GM23338 (cell line): ENCODE measurements around the gene CTDSP1. TPM values are rescaled to one million over a fixed set of nuclear protein-coding genes. Genes with fewer than 3 reads are reported as not detected.
A peak's percentile ranks its signal among the peaks of the same experiment; 100 is the strongest.

Experiments used
- ATAC-seq: fragments of 200-7000 bp; cut with Tn5 transposase; 3 replicates; pipeline ENCODE4 v1.9.1; 2020
- DNase-seq: peaks from one replicate; pipeline ENCODE4 v3.0.0-alpha.2; 2015; ENCODE audit warnings: low spot score
- H2AFZ ChIP-seq: fragments of 200-600 bp; sonication (generic); 2 replicates; pipeline ENCODE4 v1.8.0; 2016; ENCODE audit warnings: antibody characterized with exemption, mild to moderate bottlenecking, moderate library complexity
- H3F3A ChIP-seq: fragments of 200-600 bp; sonication (generic); replicated peaks from 2 replicates; pipeline ENCODE4 v1.8.0; 2017; ENCODE audit warnings: antibody characterized with exemption, mixed run types, low read depth
- H3K27ac ChIP-seq: fragments of 200-600 bp; sonication (generic); 2 replicates; pipeline ENCODE4 v1.6.1; 2016; ENCODE audit warnings: low read depth
- H3K27me3 ChIP-seq: fragments of 200-600 bp; sonication (generic); 2 replicates; pipeline ENCODE4 v1.8.0; 2016; ENCODE audit warnings: mild to moderate bottlenecking, mixed run types, moderate library complexity; ENCODE audit not compliant: insufficient read depth
- H3K36me3 ChIP-seq: fragments of 200-600 bp; sonication (generic); 2 replicates; pipeline ENCODE4 v1.8.0; 2016; ENCODE audit warnings: mild to moderate bottlenecking; ENCODE audit not compliant: insufficient read depth
- H3K4me1 ChIP-seq: fragments of 200-600 bp; sonication (generic); 2 replicates; pipeline ENCODE4 v1.8.0; 2016; ENCODE audit warnings: mild to moderate bottlenecking, moderate library complexity; ENCODE audit not compliant: insufficient read depth
- H3K4me2 ChIP-seq: fragments of 200-600 bp; sonication (generic); 2 replicates; pipeline ENCODE4 v1.7.1; 2017; ENCODE audit warnings: mixed run types
- H3K4me3 ChIP-seq: fragments of 200-600 bp; sonication (generic); 2 replicates; pipeline ENCODE4 v1.6.1; 2016; ENCODE audit warnings: mixed run types
- H3K79me2 ChIP-seq: fragments of 200-600 bp; sonication (generic); replicated peaks from 2 replicates; pipeline ENCODE4 v1.8.0; 2017; ENCODE audit warnings: mild to moderate bottlenecking; ENCODE audit not compliant: insufficient read depth
- H3K9me2 ChIP-seq: fragments of 200-600 bp; sonication (generic); 2 replicates; pipeline ENCODE4 v1.8.0; 2017; ENCODE audit not compliant: insufficient read depth
- H4K20me1 ChIP-seq: fragments of 200-600 bp; sonication (generic); replicated peaks from 2 replicates; pipeline ENCODE4 v1.8.0; 2017; ENCODE audit warnings: mild to moderate bottlenecking; ENCODE audit not compliant: insufficient read depth
- H3K27ac Mint-ChIP-seq: 2 replicates; pipeline ENCODE4 v1.8.0; 2020; ENCODE audit warnings: inconsistent platforms, mild to moderate bottlenecking, moderate library complexity, mixed read lengths
- H3K27me3 Mint-ChIP-seq: 3 replicates; pipeline ENCODE4 v1.8.0; 2022; ENCODE audit warnings: low read depth, mild to moderate bottlenecking, moderate library complexity, mixed read lengths, inconsistent platforms; ENCODE audit not compliant: insufficient read depth, poor library complexity
- H3K36me3 Mint-ChIP-seq: 3 replicates; pipeline ENCODE4 v1.8.0; 2021; ENCODE audit warnings: low read depth, mild to moderate bottlenecking, inconsistent platforms, moderate library complexity, mixed read lengths
- H3K4me1 Mint-ChIP-seq: 3 replicates; pipeline ENCODE4 v1.8.0; 2020; ENCODE audit warnings: mild to moderate bottlenecking, inconsistent platforms, mixed read lengths
- H3K4me3 Mint-ChIP-seq: 3 replicates; pipeline ENCODE4 v1.8.0; 2021; ENCODE audit warnings: moderate library complexity, mild to moderate bottlenecking, inconsistent platforms, mixed read lengths
- H3K9me3 Mint-ChIP-seq: 3 replicates; pipeline ENCODE4 v1.8.0; 2020; ENCODE audit warnings: moderate library complexity, mild to moderate bottlenecking, inconsistent platforms, mixed read lengths
- ETS1 ChIP-seq: IDR thresholded peaks from 2 replicates; pipeline ENCODE4 v1.6.1; 2016; ENCODE audit warnings: antibody characterized with exemption
- EZH2 ChIP-seq: fragments of 200-600 bp; sonication (generic); IDR thresholded peaks from one replicate; pipeline ENCODE4 v1.8.0; 2017; ENCODE audit warnings: antibody characterized with exemption, mild to moderate bottlenecking, low read depth; ENCODE audit not compliant: unreplicated experiment
- EZH2phosphoT487 ChIP-seq: fragments of 200-600 bp; sonication (generic); IDR thresholded peaks from one replicate; pipeline ENCODE4 v1.8.1; 2018; ENCODE audit warnings: antibody characterized with exemption; ENCODE audit not compliant: unreplicated experiment
- JUNB ChIP-seq: IDR thresholded peaks from one replicate; pipeline ENCODE4 v1.6.1; 2016; ENCODE audit warnings: antibody characterized with exemption; ENCODE audit not compliant: unreplicated experiment
- REST ChIP-seq: IDR thresholded peaks from one replicate; pipeline ENCODE4 v1.6.1; 2018; ENCODE audit warnings: antibody characterized with exemption; ENCODE audit not compliant: unreplicated experiment
- polyA plus RNA-seq: library from polyadenylated mRNA; unstranded; fragments of >200 nt; fragmentation: Nextera tagmentation; extraction: Ambion mirVana; gene quantifications from 2 replicates; pipeline ENCODE4 v1.2.1, GENCODE V29; 2016
- total RNA-seq: library from RNA; depleted of rRNA; stranded (reverse); fragments of >200 nt; shearing (Covaris generic); gene quantifications from 2 replicates; pipeline ENCODE4 v1.2.3, GENCODE V29; 2014
- TF ChIP-seq, protein P1 (sequence below), 2 experiments: fragments of 200-600 bp in 1 of 2; sonication (generic) in 1 of 2; conservative IDR thresholded peaks; 2 replicates each; pipeline versions ENCODE4 v1.5.1 to v1.6.1; 2016 to 2017; ENCODE audit warnings: antibody characterized with exemption in 2 of 2, low read depth in 2 of 2, mild to moderate bottlenecking in 2 of 2, moderate library complexity in 1 of 2

Gene CTDSP1
- total and polyA plus RNA-seq, 2 experiments from 2014 or later: 6.7 to 21.8 TPM

GRCh38 chr2:218397463-218397819 lies 2.2 kb upstream of the CTDSP1 start:
- Histone ChIP-seq H4K20me1 (no peaks in the 10 kb centered on the region), H3K4me2 (peak overlapping the region; percentile 75), H3F3A (peaks cover 3% of the 10 kb centered on the region; the same call in 1 of the 2 replicates), H3K36me3 (no peaks in the 10 kb centered on the region), H3K4me3 (peak overlapping the region; percentile 82), H3K4me1 (peaks cover 19% of the 10 kb centered on the region; the same call in 1 of the 2 replicates), H3K27ac (no peak overlapping the region), H3K27me3 (peaks cover 38% of the 10 kb centered on the region), H3K9me2 (no peaks in the 10 kb centered on the region), H3K79me2 (no peaks in the 10 kb centered on the region), H2AFZ (peak overlapping the region; percentile 99)
- Mint-ChIP-seq H3K36me3 (no peaks in the 10 kb centered on the region), H3K9me3 (no peaks in the 10 kb centered on the region), H3K27ac (no peak overlapping the region), H3K4me1 (peaks cover 27% of the 10 kb centered on the region; the same call in 2 of the 3 replicates), H3K4me3 (peak overlapping the region; percentile 88), H3K27me3 (peaks cover 50% of the 10 kb centered on the region)
- DNase-seq: no peak
- ATAC-seq: no peak
- peak; percentile 17 for TF ChIP-seq JUNB
- TF ChIP-seq, protein P1, sequence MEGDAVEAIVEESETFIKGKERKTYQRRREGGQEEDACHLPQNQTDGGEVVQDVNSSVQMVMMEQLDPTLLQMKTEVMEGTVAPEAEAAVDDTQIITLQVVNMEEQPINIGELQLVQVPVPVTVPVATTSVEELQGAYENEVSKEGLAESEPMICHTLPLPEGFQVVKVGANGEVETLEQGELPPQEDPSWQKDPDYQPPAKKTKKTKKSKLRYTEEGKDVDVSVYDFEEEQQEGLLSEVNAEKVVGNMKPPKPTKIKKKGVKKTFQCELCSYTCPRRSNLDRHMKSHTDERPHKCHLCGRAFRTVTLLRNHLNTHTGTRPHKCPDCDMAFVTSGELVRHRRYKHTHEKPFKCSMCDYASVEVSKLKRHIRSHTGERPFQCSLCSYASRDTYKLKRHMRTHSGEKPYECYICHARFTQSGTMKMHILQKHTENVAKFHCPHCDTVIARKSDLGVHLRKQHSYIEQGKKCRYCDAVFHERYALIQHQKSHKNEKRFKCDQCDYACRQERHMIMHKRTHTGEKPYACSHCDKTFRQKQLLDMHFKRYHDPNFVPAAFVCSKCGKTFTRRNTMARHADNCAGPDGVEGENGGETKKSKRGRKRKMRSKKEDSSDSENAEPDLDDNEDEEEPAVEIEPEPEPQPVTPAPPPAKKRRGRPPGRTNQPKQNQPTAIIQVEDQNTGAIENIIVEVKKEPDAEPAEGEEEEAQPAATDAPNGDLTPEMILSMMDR (conservative IDR thresholded peaks at IDR 0.05; ENCODE audit: low read depth in 2 of 2): no peak

- Mint-ChIP-seq H3K4me1 (peaks cover 27% of the 10 kb centered on the region; the same call in 2 of the 3 replicates), H3K36me3 (no peaks in the 10 kb centered on the region), H3K9me3 (no peaks in the 10 kb centered on the region), H3K4me3 (peak overlapping the region; percentile 88), H3K27ac (no peak overlapping the region), H3K27me3 (peaks cover 51% of the 10 kb centered on the region)
- Histone ChIP-seq H4K20me1 (no peaks in the 10 kb centered on the region), H3F3A (peaks cover 3% of the 10 kb centered on the region; the same call in 1 of the 2 replicates), H3K4me1 (peaks cover 19% of the 10 kb centered on the region; the same call in 1 of the 2 replicates), H3K79me2 (no peaks in the 10 kb centered on the region), H3K27ac (no peak overlapping the region), H3K9me2 (no peaks in the 10 kb centered on the region), H3K27me3 (peaks cover 38% of the 10 kb centered on the region), H3K4me2 (peak overlapping the region; percentile 75), H3K36me3 (no peaks in the 10 kb centered on the region), H2AFZ (peak overlapping the region; percentile 99), H3K4me3 (peak overlapping the region; percentile 82)
- DNase-seq (peak; percentile 78), ATAC-seq (peak; percentile 5)
- TF ChIP-seq REST: no peak
- peak; percentile 30 for TF ChIP-seq EZH2
- TF ChIP-seq ETS1: no peak
- TF ChIP-seq EZH2phosphoT487: no peak
Measured at GRCh38 chr2:218397820-218398436, 1.7 kb upstream of the CTDSP1 start.
